Fibroblast of lung (primary cell): ENCODE results near the gene ALAS1. TPM values are rescaled to one million over a fixed set of nuclear protein-coding genes. Genes with fewer than 3 reads are reported as not detected.

Experiments
- DNase-seq, 2 donors: peaks; one replicate each; pipeline versions ENCODE4 v3.0.0 to v3.0.0-alpha.2; 2010; ENCODE audit warnings: low read depth in 2 of 2
- H2AFZ ChIP-seq: 2 replicates; pipeline ENCODE4 v1.5.1; 2012; ENCODE audit warnings: low read length, control low read depth, inconsistent platforms
- H3K27ac ChIP-seq: 2 replicates; pipeline ENCODE4 v1.5.1; 2011; ENCODE audit warnings: low read length, control low read depth; ENCODE audit not compliant: insufficient read depth
- H3K27me3 ChIP-seq: 2 replicates; pipeline ENCODE4 v1.5.1; 2011; ENCODE audit warnings: mild to moderate bottlenecking, low read length; ENCODE audit not compliant: control insufficient read depth, insufficient read depth
- H3K36me3 ChIP-seq: 2 replicates; pipeline ENCODE4 v1.5.1; 2011; ENCODE audit warnings: low read length; ENCODE audit not compliant: control insufficient read depth, insufficient read depth
- H3K4me1 ChIP-seq: 2 replicates; pipeline ENCODE4 v1.5.1; 2011; ENCODE audit warnings: low read length; ENCODE audit not compliant: control insufficient read depth, insufficient read depth; ENCODE audit errors: extremely low read depth
- H3K4me2 ChIP-seq: 2 replicates; pipeline ENCODE4 v1.5.1; 2011; ENCODE audit warnings: low read length, control low read depth; ENCODE audit not compliant: insufficient read depth; ENCODE audit errors: extremely low read depth
- H3K4me3 ChIP-seq, 4 experiments: fragments of 200-600 bp in 1 of 4; sonication (generic) in 1 of 4; replicated peaks in 1 of 4; 2 replicates each; pipeline ENCODE4 v1.5.1; 2011 to 2016; ENCODE audit warnings: low read length in 4 of 4, low read depth in 3 of 4, mild to moderate bottlenecking in 3 of 4, control low read depth in 2 of 4, inconsistent platforms in 1 of 4, mixed read lengths in 1 of 4; ENCODE audit not compliant: insufficient read depth in 1 of 4; ENCODE audit errors: control extremely low read depth in 1 of 4
- H3K79me2 ChIP-seq: 2 replicates; pipeline ENCODE4 v1.5.1; 2012; ENCODE audit warnings: mild to moderate bottlenecking, low read length, inconsistent platforms; ENCODE audit not compliant: control insufficient read depth, insufficient read depth
- H3K9ac ChIP-seq: 2 replicates; pipeline ENCODE4 v1.5.1; 2011; ENCODE audit warnings: mild to moderate bottlenecking, low read length, control low read depth; ENCODE audit not compliant: insufficient read depth
- H3K9me3 ChIP-seq: 2 replicates; pipeline ENCODE4 v1.5.1; 2012; ENCODE audit warnings: low read depth, low read length; ENCODE audit not compliant: control insufficient read depth, insufficient read depth
- H4K20me1 ChIP-seq: 2 replicates; pipeline ENCODE4 v1.5.1; 2011; ENCODE audit warnings: low read length; ENCODE audit not compliant: control insufficient read depth, insufficient read depth; ENCODE audit errors: extremely low read depth
- CTCF ChIP-seq, 2 donors: IDR thresholded peaks in 1 of 2; conservative IDR thresholded peaks in 1 of 2; 1 replicate in 1 of 2; 2 replicates in 1 of 2; pipeline ENCODE4 v1.5.1; 2011 to 2012; ENCODE audit warnings: low read length in 2 of 2, control low read depth in 1 of 2, inconsistent platforms in 1 of 2, low read depth in 1 of 2, mild to moderate bottlenecking in 1 of 2
- EZH2 ChIP-seq: IDR thresholded peaks from 2 replicates; pipeline ENCODE4 v1.5.1; 2012; ENCODE audit warnings: low read length, control low read depth, mild to moderate bottlenecking; ENCODE audit errors: missing control alignments
- polyA plus RNA-seq, 2 donors: library from polyadenylated mRNA; depleted of rRNA in 1 of 2; stranded (reverse) in 1 of 2; unstranded in 1 of 2; fragments of >200 nt; gene quantifications; 2 replicates each; pipeline ENCODE4 v1.2.1, GENCODE V29; 2011 to 2012; ENCODE audit warnings: missing spikeins in 1 of 2
- total RNA-seq: library from RNA; depleted of rRNA; stranded (reverse); fragments of >200 nt; gene quantifications from 2 replicates; pipeline ENCODE4 v1.2.1, GENCODE V29; 2014

The ALAS1 gene
- total and polyA plus RNA-seq, 2 donors (not counting 1 experiment from before 2014, with no cell fraction given): 60.9 to 61.8 TPM

DNA sequence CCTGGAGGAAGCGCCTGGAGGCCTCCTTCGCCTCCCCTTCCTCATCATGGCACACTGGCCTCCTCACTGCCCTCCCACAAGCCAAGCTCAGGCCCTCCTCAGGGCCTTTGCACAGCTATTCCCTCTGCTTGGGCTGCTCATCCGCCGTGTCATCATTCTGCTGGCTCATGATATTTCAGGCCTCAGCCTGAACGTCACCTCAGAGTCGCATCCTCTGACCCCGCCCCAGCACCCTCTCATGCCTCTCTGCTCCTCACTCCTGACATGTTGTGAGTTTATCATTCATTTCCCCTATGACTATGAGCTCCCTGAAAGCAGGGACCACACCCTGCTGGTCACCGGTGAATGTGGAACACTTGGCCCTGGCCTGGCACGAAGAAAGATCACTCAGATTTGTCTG lies 23.1 kb upstream of the ALAS1 start:
- Histone ChIP-seq H3K4me3 (no peak overlapping the region), H2AFZ (no peak overlapping the region), H3K4me2 (no peak overlapping the region)

DNA sequence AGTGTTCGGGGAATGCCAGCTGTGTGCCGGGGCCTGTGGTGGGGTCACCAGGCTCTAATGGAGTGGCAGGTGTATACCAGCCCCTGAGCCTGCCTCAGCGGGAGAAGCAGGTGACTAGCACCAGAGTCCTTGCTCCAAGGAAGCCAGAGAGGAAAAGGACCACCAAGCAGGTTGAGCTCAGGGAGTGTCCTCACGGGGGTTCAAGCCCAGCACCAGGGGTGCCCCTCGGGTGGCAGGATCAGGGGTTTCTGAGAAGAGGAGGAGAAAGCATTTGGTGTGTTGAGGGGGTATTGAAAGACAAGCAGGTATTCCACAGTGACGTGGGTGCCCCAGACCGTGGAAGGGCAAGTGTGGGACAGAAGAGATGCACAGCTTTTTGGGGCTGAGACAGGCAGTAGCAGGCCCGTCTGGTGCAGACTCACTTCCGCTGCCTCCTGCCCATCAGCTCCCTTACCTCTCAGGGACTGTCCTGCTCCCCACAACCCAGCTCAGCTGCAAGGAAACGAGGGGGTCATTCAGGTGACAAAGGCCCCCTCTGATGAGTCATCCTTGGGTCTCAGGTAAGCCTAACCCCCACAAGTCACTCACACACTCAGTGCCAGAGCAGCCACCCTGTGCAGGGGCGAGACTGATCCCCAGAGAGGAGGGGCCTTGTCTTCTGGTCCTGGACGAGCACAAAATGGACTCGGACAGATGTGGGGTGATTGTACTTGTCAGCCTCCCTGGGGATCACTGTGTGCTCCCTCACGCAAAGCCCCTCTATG lies 22.4 kb upstream of the ALAS1 start:
- Histone ChIP-seq H2AFZ (no peak overlapping the region), H3K9me3 (no peaks in the 10 kb centered on the region), H3K27me3 (no peaks in the 10 kb centered on the region), H3K4me2 (no peak overlapping the region), H3K36me3 (no peaks in the 10 kb centered on the region), H3K79me2 (no peaks in the 10 kb centered on the region), H3K4me1 (peaks cover 9% of the 10 kb centered on the region), H4K20me1 (no peaks in the 10 kb centered on the region), H3K9ac (no peak overlapping the region), H3K27ac (no peak overlapping the region), H3K4me3 (no peak overlapping the region)
- no peak for DNase-seq
- TF ChIP-seq EZH2 (no peak), CTCF (conservative IDR thresholded peaks at IDR 0.05 in 1 of 2, IDR thresholded peaks at IDR 0.05 in 1 of 2; ENCODE audit: low read depth in 1 of 2, low read length in 2 of 2) (no peak)

More for the DNA sequence above, 23.1 kb upstream of the ALAS1 start:
- no peak for DNase-seq
- H4K20me1 ChIP-seq: no peaks in the 10 kb centered on the region
- no peak overlapping the region for H3K27ac ChIP-seq
- no peaks in the 10 kb centered on the region for H3K79me2 ChIP-seq
- H3K36me3 ChIP-seq: no peaks in the 10 kb centered on the region
- no peaks in the 10 kb centered on the region for H3K9me3 ChIP-seq
- H3K9ac ChIP-seq: no peak overlapping the region
- peaks cover 9% of the 10 kb centered on the region for H3K4me1 ChIP-seq
- no peaks in the 10 kb centered on the region for H3K27me3 ChIP-seq
- TF ChIP-seq EZH2 (no peak), CTCF (conservative IDR thresholded peaks at IDR 0.05 in 1 of 2, IDR thresholded peaks at IDR 0.05 in 1 of 2; ENCODE audit: low read depth in 1 of 2, low read length in 2 of 2) (no peak)

DNA sequence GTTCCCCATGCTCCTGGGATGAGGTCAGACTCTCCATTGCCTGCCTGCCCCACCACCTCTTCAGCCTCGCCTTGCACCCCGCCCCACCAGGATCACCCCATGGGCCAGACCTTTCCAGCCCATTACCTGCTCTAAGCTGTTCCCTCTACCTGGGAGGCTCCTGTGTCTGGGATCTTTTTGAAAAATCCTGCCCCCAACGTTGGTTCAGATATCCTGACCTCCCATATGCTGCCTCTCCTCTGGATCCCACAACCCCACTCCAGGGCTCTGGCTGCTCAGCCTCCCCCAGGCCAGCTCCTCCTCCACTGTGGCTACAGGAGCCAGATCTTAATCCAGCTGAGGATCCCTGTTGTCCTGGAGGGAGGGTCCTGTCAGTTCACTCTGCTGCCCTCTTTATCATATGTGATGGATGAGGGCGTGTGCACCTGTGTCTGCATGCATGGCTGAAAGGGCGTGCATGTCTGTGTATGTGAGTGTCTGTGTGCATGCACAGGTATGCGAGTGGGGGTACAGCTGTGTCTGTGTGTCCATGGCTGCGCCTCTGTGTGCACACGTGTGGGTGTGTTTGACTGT lies 21.7 kb upstream of the ALAS1 start:
- Histone ChIP-seq H3K27ac (no peak overlapping the region), H3K9ac (no peak overlapping the region), H3K79me2 (no peaks in the 10 kb centered on the region), H3K4me3 (no peak overlapping the region), H4K20me1 (no peaks in the 10 kb centered on the region), H3K27me3 (no peaks in the 10 kb centered on the region), H3K36me3 (no peaks in the 10 kb centered on the region), H2AFZ (no peak overlapping the region), H3K9me3 (no peaks in the 10 kb centered on the region), H3K4me1 (peaks cover 7% of the 10 kb centered on the region), H3K4me2 (no peak overlapping the region)
- TF ChIP-seq CTCF (conservative IDR thresholded peaks at IDR 0.05 in 1 of 2, IDR thresholded peaks at IDR 0.05 in 1 of 2; ENCODE audit: low read depth in 1 of 2, low read length in 2 of 2) (no peak), EZH2 (no peak)
- DNase-seq: no peak
